Measurements from ENCODE around the gene ADARB2.
"Not testable (repeated sequence)": the region's sequence is repeated elsewhere in the genome, so short reads cannot be mapped to it uniquely, and the experiment has no call there.

The ADARB2 gene

DNA sequence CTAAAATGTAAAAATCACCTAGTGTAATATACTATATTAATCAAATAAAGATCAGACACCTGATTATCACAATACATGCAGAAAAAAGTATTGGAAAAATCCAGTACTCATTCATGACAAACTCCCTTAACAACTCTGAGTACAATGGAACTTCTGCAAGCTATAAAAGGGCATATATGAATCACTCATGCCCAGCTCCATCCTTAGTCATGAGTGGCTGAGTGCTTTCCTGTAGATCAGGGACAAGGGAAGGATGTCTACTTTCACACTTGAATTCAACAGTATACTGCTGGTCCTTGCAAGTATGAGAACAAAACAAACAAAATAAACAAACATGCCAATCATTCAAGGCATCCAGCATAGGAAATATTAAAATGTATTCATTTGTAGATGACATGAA, 116.5 kb downstream of the ADARB2 start:
- H4K20me1 ChIP-seq (ENCODE audit: control insufficient read depth, insufficient read depth, low read depth, low read length) = no peaks in the 10 kb centered on the region
- no peaks in the 10 kb centered on the region for H3K9me2 ChIP-seq (replicated peaks; ENCODE audit: control insufficient read depth, low read length)
- peaks cover 7% of the 10 kb centered on the region for H3K4me1 ChIP-seq (ENCODE audit: control insufficient read depth, low read length)
- TF ChIP-seq EZH2phosphoT487 (IDR thresholded peaks at IDR 0.05; ENCODE audit: borderline replicate concordance, low read length) = no peak
- TF ChIP-seq, protein P1, sequence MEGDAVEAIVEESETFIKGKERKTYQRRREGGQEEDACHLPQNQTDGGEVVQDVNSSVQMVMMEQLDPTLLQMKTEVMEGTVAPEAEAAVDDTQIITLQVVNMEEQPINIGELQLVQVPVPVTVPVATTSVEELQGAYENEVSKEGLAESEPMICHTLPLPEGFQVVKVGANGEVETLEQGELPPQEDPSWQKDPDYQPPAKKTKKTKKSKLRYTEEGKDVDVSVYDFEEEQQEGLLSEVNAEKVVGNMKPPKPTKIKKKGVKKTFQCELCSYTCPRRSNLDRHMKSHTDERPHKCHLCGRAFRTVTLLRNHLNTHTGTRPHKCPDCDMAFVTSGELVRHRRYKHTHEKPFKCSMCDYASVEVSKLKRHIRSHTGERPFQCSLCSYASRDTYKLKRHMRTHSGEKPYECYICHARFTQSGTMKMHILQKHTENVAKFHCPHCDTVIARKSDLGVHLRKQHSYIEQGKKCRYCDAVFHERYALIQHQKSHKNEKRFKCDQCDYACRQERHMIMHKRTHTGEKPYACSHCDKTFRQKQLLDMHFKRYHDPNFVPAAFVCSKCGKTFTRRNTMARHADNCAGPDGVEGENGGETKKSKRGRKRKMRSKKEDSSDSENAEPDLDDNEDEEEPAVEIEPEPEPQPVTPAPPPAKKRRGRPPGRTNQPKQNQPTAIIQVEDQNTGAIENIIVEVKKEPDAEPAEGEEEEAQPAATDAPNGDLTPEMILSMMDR (IDR thresholded peaks at IDR 0.05; ENCODE audit: low read depth, low read length, poor library complexity, severe bottlenecking) = no peak
- H3K9me3 ChIP-seq (ENCODE audit: control insufficient read depth, insufficient read depth, low read length) = peaks cover 17% of the 10 kb centered on the region
- H3K4me3 ChIP-seq (ENCODE audit: low read length) = no peak overlapping the region
- no peak overlapping the region for H3K4me2 ChIP-seq (ENCODE audit: low read length)
- no peaks in the 10 kb centered on the region for H3K36me3 ChIP-seq (ENCODE audit: control insufficient read depth, low read length)
- H3F3A ChIP-seq (ENCODE audit: control insufficient read depth, insufficient read depth) = no peaks in the 10 kb centered on the region
- 0 out of 2 replicates have a peak, but pooled peaks cover 1% of the 10 kb centered on the region for H3K27me3 ChIP-seq (ENCODE audit: control insufficient read depth, low read length)
- no peak overlapping the region for H3K27ac ChIP-seq (ENCODE audit: low read depth, low read length)
- no peaks in the 10 kb centered on the region for H3K79me2 ChIP-seq (ENCODE audit: control insufficient read depth, low read length)

DNA sequence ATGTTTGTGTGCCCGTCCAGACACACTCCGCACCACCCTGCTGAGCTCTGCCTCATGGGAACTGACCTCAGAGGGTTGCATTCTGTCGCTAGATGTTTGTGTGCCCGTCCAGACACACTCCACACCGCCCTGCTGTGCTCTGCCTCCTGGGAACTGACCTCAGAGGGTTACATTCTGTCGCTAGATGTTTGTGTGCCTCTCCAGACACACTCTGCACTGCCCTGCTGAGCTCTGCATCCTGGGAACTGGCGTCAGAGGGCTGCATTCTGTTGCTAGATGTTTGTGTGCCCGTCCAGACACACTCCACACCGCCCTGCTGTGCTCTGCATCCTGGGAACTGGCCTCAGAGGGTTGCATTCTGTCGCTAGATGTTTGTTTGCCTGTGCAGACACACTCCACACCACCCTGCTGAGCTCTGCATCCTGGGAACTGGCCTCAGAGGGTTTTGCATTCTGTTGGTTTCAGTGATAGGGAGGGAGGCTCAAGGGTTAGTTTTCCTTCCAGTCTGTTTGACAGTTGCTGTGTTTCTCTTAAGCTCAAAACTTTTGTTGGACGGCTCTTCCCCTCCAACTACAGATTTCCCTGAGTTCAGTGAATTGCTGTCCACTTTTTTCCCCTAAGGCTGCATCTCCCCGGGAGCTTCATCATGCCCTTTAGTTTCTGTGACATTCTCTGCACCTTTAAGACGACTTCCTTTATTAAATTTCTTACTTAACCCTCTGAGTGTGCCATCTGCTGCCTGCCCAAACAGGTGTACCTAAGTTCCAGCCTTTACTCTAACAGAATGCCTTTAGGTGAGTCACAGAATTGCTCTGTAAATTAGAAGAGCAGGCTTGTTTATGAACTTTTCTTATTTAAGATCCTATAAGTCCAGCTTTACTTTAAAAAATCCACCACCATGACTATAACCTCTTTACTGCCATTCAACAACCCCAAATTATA, 119.7 kb downstream of the ADARB2 start:
- Histone ChIP-seq H3K27me3 (ENCODE audit: control insufficient read depth, low read length) (peaks cover 11% of the 10 kb centered on the region), H3K9me3 (ENCODE audit: control insufficient read depth, insufficient read depth, low read length) (peaks cover 17% of the 10 kb centered on the region)
- H3F3A ChIP-seq (ENCODE audit: control insufficient read depth, insufficient read depth); H4K20me1 ChIP-seq (ENCODE audit: control insufficient read depth, insufficient read depth, low read depth, low read length); H3K36me3 ChIP-seq (ENCODE audit: control insufficient read depth, low read length); H3K4me2 ChIP-seq (ENCODE audit: low read length); H3K4me3 ChIP-seq (ENCODE audit: low read length); H3K9me2 ChIP-seq (replicated peaks; ENCODE audit: control insufficient read depth, low read length); H3K79me2 ChIP-seq (ENCODE audit: control insufficient read depth, low read length); H3K27ac ChIP-seq (ENCODE audit: low read depth, low read length); H3K4me1 ChIP-seq (ENCODE audit: control insufficient read depth, low read length): not testable (repeated sequence)

DNA sequence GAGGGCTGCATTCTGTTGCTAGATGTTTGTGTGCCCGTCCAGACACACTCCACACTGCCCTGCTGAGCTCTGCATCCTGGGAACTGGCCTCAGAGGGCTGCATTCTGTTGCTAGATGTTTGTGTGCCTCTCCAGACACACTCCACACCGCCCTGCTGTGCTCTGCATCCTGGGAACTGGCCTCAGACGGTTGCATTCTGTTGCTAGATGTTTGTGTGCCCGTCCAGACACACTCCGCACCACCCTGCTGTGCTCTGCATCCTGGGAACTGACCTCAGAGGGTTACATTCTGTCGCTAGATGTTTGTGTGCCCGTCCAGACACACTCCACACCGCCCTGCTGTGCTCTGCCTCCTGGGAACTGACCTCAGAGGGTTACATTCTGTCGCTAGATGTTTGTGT, 120.6 kb downstream of the ADARB2 start:
- H3K4me1 ChIP-seq (ENCODE audit: control insufficient read depth, low read length); H4K20me1 ChIP-seq (ENCODE audit: control insufficient read depth, insufficient read depth, low read depth, low read length); H3K4me3 ChIP-seq (ENCODE audit: low read length); H3K4me2 ChIP-seq (ENCODE audit: low read length); H3K36me3 ChIP-seq (ENCODE audit: control insufficient read depth, low read length); H3K79me2 ChIP-seq (ENCODE audit: control insufficient read depth, low read length); H3K27ac ChIP-seq (ENCODE audit: low read depth, low read length); H3F3A ChIP-seq (ENCODE audit: control insufficient read depth, insufficient read depth); H3K9me2 ChIP-seq (replicated peaks; ENCODE audit: control insufficient read depth, low read length): not testable (repeated sequence)
- Histone ChIP-seq H3K27me3 (ENCODE audit: control insufficient read depth, low read length) (peaks cover 11% of the 10 kb centered on the region), H3K9me3 (ENCODE audit: control insufficient read depth, insufficient read depth, low read length) (peaks cover 17% of the 10 kb centered on the region)

DNA sequence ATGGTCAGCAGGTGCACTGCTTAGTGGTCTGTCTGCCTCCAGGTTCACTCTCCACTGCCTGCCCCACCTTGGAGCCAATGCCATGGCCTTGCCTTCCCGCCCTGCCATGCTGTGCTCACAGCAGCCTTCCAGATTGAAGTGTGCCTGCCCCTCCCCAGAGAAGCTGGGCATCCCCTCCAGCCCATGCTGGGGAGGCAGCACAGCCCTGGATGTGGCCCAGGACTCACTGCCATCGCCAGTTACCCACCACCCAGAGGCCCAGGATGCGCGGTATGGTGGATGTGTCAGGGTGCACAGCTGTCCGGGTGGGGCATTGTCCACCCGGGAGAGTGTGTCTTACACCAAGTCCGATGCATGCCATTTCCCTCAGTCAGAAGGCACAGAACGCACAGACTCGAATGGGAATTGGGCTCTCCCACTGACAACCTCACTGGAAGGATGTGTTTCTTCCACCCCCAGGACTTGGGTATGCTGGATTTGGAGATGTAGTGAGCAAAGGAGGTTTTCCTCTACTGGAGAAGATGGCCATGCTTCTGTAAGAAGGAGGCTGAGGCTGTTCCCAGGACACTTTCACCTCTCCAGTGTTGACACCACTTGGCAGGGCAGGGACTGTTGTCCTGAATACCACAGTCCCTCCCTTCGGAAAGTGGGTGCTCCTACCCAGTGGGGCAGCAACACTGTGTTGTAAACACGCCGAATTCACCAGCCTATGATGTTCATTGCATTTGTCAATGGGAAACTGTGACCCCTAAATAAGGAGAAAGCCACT, 122.0 kb downstream of the ADARB2 start:
- no peaks in the 10 kb centered on the region for H3F3A ChIP-seq (ENCODE audit: control insufficient read depth, insufficient read depth)

More for the DNA sequence above, 122.0 kb downstream of the ADARB2 start:
- Histone ChIP-seq H3K4me1 (ENCODE audit: control insufficient read depth, low read length) (peaks cover 3% of the 10 kb centered on the region; the same call in 1 of the 2 replicates), H3K27me3 (ENCODE audit: control insufficient read depth, low read length) (peaks cover 11% of the 10 kb centered on the region), H3K9me2 (replicated peaks; ENCODE audit: control insufficient read depth, low read length) (no peaks in the 10 kb centered on the region), H3K79me2 (ENCODE audit: control insufficient read depth, low read length) (no peaks in the 10 kb centered on the region), H4K20me1 (ENCODE audit: control insufficient read depth, insufficient read depth, low read depth, low read length) (no peaks in the 10 kb centered on the region), H3K36me3 (ENCODE audit: control insufficient read depth, low read length) (no peaks in the 10 kb centered on the region), H3K4me2 (ENCODE audit: low read length) (no peak overlapping the region), H3K9me3 (ENCODE audit: control insufficient read depth, insufficient read depth, low read length) (peaks cover 17% of the 10 kb centered on the region), H3K4me3 (ENCODE audit: low read length) (no peak overlapping the region), H3K27ac (ENCODE audit: low read depth, low read length) (no peak overlapping the region)
- TF ChIP-seq, protein P1 (IDR thresholded peaks at IDR 0.05; ENCODE audit: low read depth, low read length, poor library complexity, severe bottlenecking) = no peak
- TF ChIP-seq EZH2phosphoT487 (IDR thresholded peaks at IDR 0.05; ENCODE audit: borderline replicate concordance, low read length) = no peak

All from DOHH2 (cell line).